ENCODE data around the gene TRIM31. TPM values are rescaled to one million over a fixed set of nuclear protein-coding genes. Genes with fewer than 3 reads are reported as not detected.

The TRIM31 gene
- polyA plus RNA-seq, 1 of the 3 experiments (the other 2 are of a cell fraction) = not detected

GRCh38 chr6:30066577-30067459 is 46.1 kb downstream of the TRIM31 start, which contains the start of gene PPP1R11 (continued):
- TF ChIP-seq PBX3 (IDR thresholded peaks at IDR 0.05) (0 out of 2 replicates have a peak, but pooled peaks have one; percentile 13), EZH2phosphoT487 (IDR thresholded peaks at IDR 0.05; ENCODE audit: borderline replicate concordance, low read depth) (no peak), CTCF (IDR thresholded peaks at IDR 0.05) (no peak), NFIC (IDR thresholded peaks at IDR 0.05; ENCODE audit: borderline replicate concordance) (no peak; the same call in 1 of the 2 replicates), ELF1 (IDR thresholded peaks at IDR 0.05) (peak; percentile 100), REST (IDR thresholded peaks at IDR 0.05; ENCODE audit: low read depth, low read length) (peak; percentile 30; the same call in 1 of the 2 replicates), EP300 (IDR thresholded peaks at IDR 0.05; ENCODE audit: borderline replicate concordance in 1 of 2, low read depth in 1 of 2, low read length in 1 of 2) (no peak), RFX5 (IDR thresholded peaks at IDR 0.05; ENCODE audit: low read length) (peak; percentile 50; the same call in 1 of the 2 replicates), RXRA (IDR thresholded peaks at IDR 0.05; ENCODE audit: borderline replicate concordance, low read depth) (no peak), FOSL2 (IDR thresholded peaks at IDR 0.05; ENCODE audit: borderline replicate concordance, low read depth) (peak; percentile 58; the same call in 1 of the 2 replicates)

- H3K9me3 ChIP-seq = no peaks in the 10 kb centered on the region
- peaks cover 11% of the 10 kb centered on the region for H3F3A ChIP-seq (replicated peaks; ENCODE audit: insufficient read depth)
- peak overlapping the region; percentile 66 for H3K9ac ChIP-seq
- no peaks in the 10 kb centered on the region for H3K27me3 ChIP-seq (ENCODE audit: insufficient read depth)
- H3K4me1 ChIP-seq (ENCODE audit: control insufficient read depth in 1 of 2, insufficient read depth in 2 of 2, low read depth in 1 of 2, low read length in 1 of 2) = peaks cover 0 to 20% of the 10 kb centered on the region in 2 experiments; a peak in 2 of 4 replicates
- peaks cover 11 to 36% of the 10 kb centered on the region in 2 experiments for H3K36me3 ChIP-seq (replicated peaks in 1 of 2; ENCODE audit: control insufficient read depth in 1 of 2, insufficient read depth in 2 of 2, low read length in 1 of 2)
- TF ChIP-seq JUND (IDR thresholded peaks at IDR 0.05) (0 out of 2 replicates have a peak, but pooled peaks have one; percentile 8), RAD21 (IDR thresholded peaks at IDR 0.05; ENCODE audit: low read length) (no peak)
- H4K20me1 ChIP-seq (ENCODE audit: insufficient read depth) = no peaks in the 10 kb centered on the region
- no peak for DNase-seq
- H3K79me2 ChIP-seq (ENCODE audit: insufficient read depth) = peaks cover 36% of the 10 kb centered on the region
- 13% methylated on average over 4 of the region's 4 CpGs for WGBS (ENCODE audit: low lambda C conversion rate)
- peak overlapping the region; percentile 61 to 67 for H3K4me3 ChIP-seq (ENCODE audit: low read depth in 2 of 2, low read length in 1 of 2)
- CTCF ChIA-PET = interaction anchor here (1.0 to 1.6 kb wide), 3 partner anchors 29 to 65 kb away, joined by 4 to 6 read pairs (median 4); no protein-coding TSS in a partner anchor
- peak overlapping the region; percentile 84 to 97 for H3K27ac ChIP-seq (ENCODE audit: low read depth in 2 of 2, low read length in 1 of 2)
- H3K4me2 ChIP-seq = peak overlapping the region; percentile 86
- POLR2A ChIA-PET = interaction anchor here (1.0 to 1.3 kb wide), 4 partner anchors 8 to 37 kb away, joined by 3 to 6 read pairs (median 4); no protein-coding TSS in a partner anchor
- no peaks in the 10 kb centered on the region for H3K9me2 ChIP-seq
- H2AFZ ChIP-seq (ENCODE audit: low read depth) = peak overlapping the region; percentile 90
Observed at GRCh38 chr6:30066082-30066481, 46.8 kb downstream of the TRIM31 start.
